ENCODE results near the gene RARA. TPM values are rescaled to one million over a fixed set of nuclear protein-coding genes. Genes with fewer than 3 reads are reported as not detected.

The RARA gene
- 35.1 TPM for total RNA-seq (2021; ENCODE audit: unreplicated experiment)
- 38.1 and 46.6 TPM in 2 replicates for polyA plus RNA-seq (2012)
- percentile 66 among the genes with signal in this experiment for Bru-seq, nascent RNA
- BruChase-seq, experiment 1, labeled RNA remaining after a 6-hour chase: percentile 72 among the genes with signal in this experiment
- percentile 63 among the genes with signal in this experiment for BruChase-seq, experiment 2, labeled RNA remaining after a 2-hour chase
- long read RNA-seq, partial matches to known transcripts: 8 of 19 reads
- long read RNA-seq, other reads (novel, unspliced or antisense): 7 of 19 reads

- no peak for DNase-seq (ENCODE audit: low read depth, low spot score)
- H3K9ac ChIP-seq (ENCODE audit: low read length): no peak within 1 kb of the TSS
- peaks cover 0 to 4% of the 10 kb centered on the region in 2 experiments; a peak in 1 of 4 replicates for H3K36me3 ChIP-seq (ENCODE audit: control insufficient read depth in 1 of 2, insufficient read depth in 2 of 2, low read length in 2 of 2)
- H3K27me3 ChIP-seq (ENCODE audit: insufficient read depth, low read length): no peaks in the 10 kb centered on the region
- peak within 1 kb of the TSS; percentile 20; the same call in 1 of the 2 replicates for H3K27ac ChIP-seq (ENCODE audit: low read depth, low read length)
- no peaks in the 10 kb centered on the region for H4K20me1 ChIP-seq (ENCODE audit: insufficient read depth)
- no peaks in the 10 kb centered on the region for H3K9me2 ChIP-seq (ENCODE audit: insufficient read depth)
- H3K79me2 ChIP-seq (ENCODE audit: insufficient read depth, low read length): peaks cover under 1% of the 10 kb centered on the region; the same call in 1 of the 2 replicates
- peak within 1 kb of the TSS; percentile 8 for H3K4me2 ChIP-seq (ENCODE audit: low read length)
- no peak for ATAC-seq
- H2AFZ ChIP-seq (ENCODE audit: low read depth, low read length, poor library complexity, severe bottlenecking): no peak within 1 kb of the TSS
- ChIA-PET RAD21 (ENCODE audit: low non-redundant PET in 1 of 2, low total read pairs in 2 of 2, uncharacterized antibody in 2 of 2, unreplicated experiment in 2 of 2) (no interaction called here), CTCF (interaction anchor here (3.0 to 10.5 kb wide), 2 partner anchors 8 to 44 kb away, joined by 19 to 107 read pairs; no protein-coding TSS in a partner anchor), POLR2A (interaction anchor here (0.5 kb wide), 1 partner anchor 116 kb away, joined by 3 read pairs; no protein-coding TSS in a partner anchor)
- intact Hi-C loops (cut with micrococcal nuclease): no loop called here
- H3K4me1 ChIP-seq (ENCODE audit: control insufficient read depth in 1 of 2, insufficient read depth in 2 of 2, low read length in 2 of 2): peaks cover 67 to 80% of the 10 kb centered on the region in 2 experiments
- TF ChIP-seq CEBPB (IDR thresholded peaks at IDR 0.05; ENCODE audit: low read depth): no peak
- TF ChIP-seq EZH2phosphoT487 (IDR thresholded peaks at IDR 0.05; ENCODE audit: borderline replicate concordance): no peak
- no peak for TF ChIP-seq EGR1 (IDR thresholded peaks at IDR 0.05; ENCODE audit: low read depth)
- TF ChIP-seq ZNF274 (IDR thresholded peaks at IDR 0.05; ENCODE audit: low read depth, low read length): no peak
- TF ChIP-seq ZFX (IDR thresholded peaks at IDR 0.05): no peak
- TF ChIP-seq FOSL1 (IDR thresholded peaks at IDR 0.05; ENCODE audit: low read depth): peak; percentile 62
- no peak for TF ChIP-seq RAD21 (IDR thresholded peaks at IDR 0.05; ENCODE audit: low read depth)
- TF ChIP-seq POLR2AphosphoS5 (IDR thresholded peaks at IDR 0.05; ENCODE audit: low read depth, low read length): no peak
- no TSS peak for BruUV-seq (replicated peaks)
- no peaks in the 10 kb centered on the region for H3K9me3 ChIP-seq (ENCODE audit: control insufficient read depth in 1 of 2, insufficient read depth in 1 of 2, low read depth in 1 of 2, low read length in 2 of 2)
- no peak within 1 kb of the TSS for H3K4me3 ChIP-seq (replicated peaks in 1 of 2; ENCODE audit: low read depth in 1 of 2, low read length in 2 of 2)
Measured at GRCh38 chr17:40309031-40309948, at the start of gene RARA. Gene RARA, plus strand, starts transcription at chr17:40309180. Its CDS starts 22,039 bp downstream, at chr17:40331219.

Data from HCT116 (cell line).